SK-N-SH (cell line): Measurements from ENCODE around the gene CAND1. TPM values are rescaled to one million over a fixed set of nuclear protein-coding genes. Genes with fewer than 3 reads are reported as not detected.

ENCODE experiments used
- CTCF ChIA-PET: fragments of 300-600, 350-600 bp; formaldehyde crosslinking; extraction: SDS; loops from one replicate; lab custom pipeline; 2021; lab: Yijun Ruan, JAX
- POLR2A ChIA-PET: fragments of 350-600 bp; sonication (Branson Sonifier 250); formaldehyde crosslinking; extraction: SDS; loops from one replicate; lab custom pipeline; 2020; ENCODE audit warnings: antibody characterized with exemption, inconsistent platforms; lab: Yijun Ruan, JAX
- DNase-seq: peaks from one replicate; pipeline ENCODE4 v3.0.0; 2012
- H2AFZ ChIP-seq: fragments of 200-600 bp; sonication (generic); 2 replicates; pipeline ENCODE4 v1.8.1; 2016; ENCODE audit warnings: antibody characterized with exemption, mild to moderate bottlenecking, low read depth
- H3F3A ChIP-seq: fragments of 200-600 bp; sonication (generic); replicated peaks from 2 replicates; pipeline ENCODE3; 2016; ENCODE audit warnings: antibody characterized with exemption, mild to moderate bottlenecking; ENCODE audit not compliant: insufficient read depth
- H3K27ac ChIP-seq, 2 experiments: fragments of 200-500 bp in 1 of 2; fragments of 200-600 bp in 1 of 2; sonication (Bioruptor generic) in 1 of 2; sonication (generic), shearing (Covaris generic) in 1 of 2; 2 replicates each; pipeline versions ENCODE4 v1.5.1 to v1.6.1; 2014 to 2016; ENCODE audit warnings: low read depth in 2 of 2, inconsistent platforms in 1 of 2, low read length in 1 of 2, mild to moderate bottlenecking in 1 of 2, mixed read lengths in 1 of 2
- H3K27me3 ChIP-seq: fragments of 200-600 bp; sonication (generic), shearing (Covaris generic); 2 replicates; pipeline ENCODE4 v1.6.1; 2016; ENCODE audit warnings: mixed run types; ENCODE audit not compliant: insufficient read depth
- H3K36me3 ChIP-seq, 2 experiments: fragments of 200-500 bp in 1 of 2; fragments of 200-600 bp in 1 of 2; sonication (Bioruptor generic) in 1 of 2; sonication (generic) in 1 of 2; replicated peaks in 1 of 2; 2 replicates each; pipeline versions ENCODE3 to v1.5.1; 2014 to 2016; ENCODE audit warnings: low read length in 1 of 2, mild to moderate bottlenecking in 1 of 2; ENCODE audit not compliant: insufficient read depth in 2 of 2, control insufficient read depth in 1 of 2
- H3K4me1 ChIP-seq, 2 experiments: fragments of 200-500 bp in 1 of 2; fragments of 200-600 bp in 1 of 2; sonication (Bioruptor generic) in 1 of 2; sonication (generic), shearing (Covaris generic) in 1 of 2; 2 replicates each; pipeline versions ENCODE4 v1.5.1 to v1.6.1; 2014 to 2016; ENCODE audit warnings: low read depth in 1 of 2, low read length in 1 of 2, mixed run types in 1 of 2; ENCODE audit not compliant: insufficient read depth in 2 of 2, control insufficient read depth in 1 of 2
- H3K4me2 ChIP-seq: fragments of 200-600 bp; sonication (generic), shearing (Covaris generic); 2 replicates; pipeline ENCODE4 v1.6.1; 2017; ENCODE audit warnings: mixed run types
- H3K4me3 ChIP-seq, 2 experiments: fragments of 200-500 bp in 1 of 2; fragments of 200-600 bp in 1 of 2; sonication (Bioruptor generic) in 1 of 2; sonication (generic), shearing (Covaris generic) in 1 of 2; 2 replicates each; pipeline versions ENCODE4 v1.5.1 to v1.8.1; 2014 to 2016; ENCODE audit warnings: low read depth in 2 of 2, inconsistent platforms in 1 of 2, low read length in 1 of 2, mild to moderate bottlenecking in 1 of 2, mixed read lengths in 1 of 2, moderate library complexity in 1 of 2
- H3K79me2 ChIP-seq: fragments of 200-600 bp; sonication (generic); 2 replicates; pipeline ENCODE4 v1.8.1; 2017; ENCODE audit warnings: mild to moderate bottlenecking; ENCODE audit not compliant: insufficient read depth
- H3K9ac ChIP-seq: fragments of 200-600 bp; sonication (generic); 2 replicates; pipeline ENCODE4 v1.6.1; 2017; ENCODE audit warnings: mixed run types
- H3K9me2 ChIP-seq: fragments of 200-600 bp; sonication (generic); 2 replicates; pipeline ENCODE4 v1.6.1; 2017; ENCODE audit warnings: mixed run types
- H3K9me3 ChIP-seq: fragments of 200-600 bp; sonication (generic); 2 replicates; pipeline ENCODE4 v1.6.1; 2017; ENCODE audit warnings: mixed run types, mild to moderate bottlenecking, moderate library complexity
- H4K20me1 ChIP-seq: fragments of 200-600 bp; sonication (generic); 2 replicates; pipeline ENCODE4 v1.6.1; 2017; ENCODE audit warnings: mild to moderate bottlenecking, mixed run types; ENCODE audit not compliant: insufficient read depth
- CHD2 ChIP-seq: fragments of 150-350 bp; IDR thresholded peaks from 2 replicates; pipeline ENCODE4 v1.6.1; 2018; ENCODE audit warnings: low read length; ENCODE audit not compliant: partially characterized antibody
- ELF1 ChIP-seq: IDR thresholded peaks from 2 replicates; pipeline ENCODE4 v1.4.0; 2012
- GABPA ChIP-seq: IDR thresholded peaks from 2 replicates; pipeline ENCODE4 v1.4.0; 2012; ENCODE audit warnings: low read depth, mild to moderate bottlenecking
- JUND ChIP-seq: IDR thresholded peaks from 2 replicates; pipeline ENCODE4 v1.4.0; 2012
- NRF1 ChIP-seq: IDR thresholded peaks from 2 replicates; pipeline ENCODE4 v1.6.1; 2012; ENCODE audit warnings: low read depth, mild to moderate bottlenecking, low read length
- RAD21 ChIP-seq: IDR thresholded peaks from 2 replicates; pipeline ENCODE4 v1.6.1; 2012; ENCODE audit warnings: mild to moderate bottlenecking, low read length
- RXRA ChIP-seq: IDR thresholded peaks from 2 replicates; pipeline ENCODE4 v1.4.0; 2012; ENCODE audit warnings: low read depth, mild to moderate bottlenecking, borderline replicate concordance
- WGBS: methylation state at CpG from one replicate; pipeline ENCODE4 v1.1.6; 2017; ENCODE audit warnings: low lambda C conversion rate; 5-methylcytosine and 5-hydroxymethylcytosine counted together
- polyA plus RNA-seq, 3 experiments: library from polyadenylated mRNA; depleted of rRNA; stranded (reverse); fragments of >200 nt; gene quantifications; 2 replicates each; pipeline ENCODE4 v1.2.3, GENCODE V29; 2012
- TF ChIP-seq, protein P1 (sequence below): fragments of 200-600 bp; sonication (generic); IDR thresholded peaks from 2 replicates; pipeline ENCODE4 v1.6.1; 2017; ENCODE audit warnings: antibody characterized with exemption, mild to moderate bottlenecking, moderate library complexity
- TF ChIP-seq, protein P2 (sequence below): IDR thresholded peaks from 2 replicates; pipeline ENCODE4 v1.4.0; 2012; ENCODE audit warnings: low read depth, borderline replicate concordance
- TF ChIP-seq, protein P3 (sequence below): IDR thresholded peaks from 2 replicates; pipeline ENCODE4 v1.4.0; 2012; ENCODE audit warnings: low read depth
- TF ChIP-seq, protein P4 (sequence below): fragments of 150-350 bp; IDR thresholded peaks from 2 replicates; pipeline ENCODE4 v1.6.1; 2016; ENCODE audit warnings: mild to moderate bottlenecking, low read depth, low read length

Gene CAND1
- polyA plus RNA-seq, 1 of the 3 experiments (the other 2 are of a cell fraction), result 17.4 TPM

DNA sequence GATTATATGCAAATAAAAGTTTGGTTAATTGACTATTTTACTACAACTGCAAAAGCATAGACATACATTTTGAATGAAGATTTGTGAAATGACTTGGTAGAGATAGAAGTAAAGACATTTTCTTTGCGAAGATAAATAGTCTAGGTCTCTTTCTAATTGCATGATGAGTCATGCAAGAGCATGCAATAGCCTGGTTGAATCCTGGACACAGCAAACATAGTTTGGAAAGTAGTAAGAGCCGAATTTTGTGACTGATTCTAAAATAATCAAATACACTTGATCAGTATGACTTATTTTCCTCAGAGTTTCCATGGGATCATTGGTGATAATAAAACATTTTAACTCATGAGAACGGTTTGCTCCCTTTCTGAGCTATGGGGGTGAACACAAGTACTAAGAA is 27.7 kb upstream of the CAND1 start:
- no peak for TF ChIP-seq NRF1
- TF ChIP-seq GABPA, result no peak
- TF ChIP-seq, protein P1, sequence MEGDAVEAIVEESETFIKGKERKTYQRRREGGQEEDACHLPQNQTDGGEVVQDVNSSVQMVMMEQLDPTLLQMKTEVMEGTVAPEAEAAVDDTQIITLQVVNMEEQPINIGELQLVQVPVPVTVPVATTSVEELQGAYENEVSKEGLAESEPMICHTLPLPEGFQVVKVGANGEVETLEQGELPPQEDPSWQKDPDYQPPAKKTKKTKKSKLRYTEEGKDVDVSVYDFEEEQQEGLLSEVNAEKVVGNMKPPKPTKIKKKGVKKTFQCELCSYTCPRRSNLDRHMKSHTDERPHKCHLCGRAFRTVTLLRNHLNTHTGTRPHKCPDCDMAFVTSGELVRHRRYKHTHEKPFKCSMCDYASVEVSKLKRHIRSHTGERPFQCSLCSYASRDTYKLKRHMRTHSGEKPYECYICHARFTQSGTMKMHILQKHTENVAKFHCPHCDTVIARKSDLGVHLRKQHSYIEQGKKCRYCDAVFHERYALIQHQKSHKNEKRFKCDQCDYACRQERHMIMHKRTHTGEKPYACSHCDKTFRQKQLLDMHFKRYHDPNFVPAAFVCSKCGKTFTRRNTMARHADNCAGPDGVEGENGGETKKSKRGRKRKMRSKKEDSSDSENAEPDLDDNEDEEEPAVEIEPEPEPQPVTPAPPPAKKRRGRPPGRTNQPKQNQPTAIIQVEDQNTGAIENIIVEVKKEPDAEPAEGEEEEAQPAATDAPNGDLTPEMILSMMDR, result no peak
- Histone ChIP-seq H3K9me3 (no peaks in the 10 kb centered on the region), H3K27ac (no peak overlapping the region), H3K9ac (no peak overlapping the region), H3K79me2 (no peaks in the 10 kb centered on the region), H3K36me3 (no peaks in the 10 kb centered on the region), H3K27me3 (no peaks in the 10 kb centered on the region), H3F3A (no peaks in the 10 kb centered on the region), H2AFZ (no peak overlapping the region), H3K9me2 (no peaks in the 10 kb centered on the region), H4K20me1 (no peaks in the 10 kb centered on the region), H3K4me2 (no peak overlapping the region), H3K4me3 (no peak overlapping the region), H3K4me1 (no peaks in the 10 kb centered on the region)
- WGBS, result 23% methylated on average over 3 of the region's 3 CpGs
- ChIA-PET CTCF (no interaction called here), POLR2A (no interaction called here)
- no peak for DNase-seq

DNA sequence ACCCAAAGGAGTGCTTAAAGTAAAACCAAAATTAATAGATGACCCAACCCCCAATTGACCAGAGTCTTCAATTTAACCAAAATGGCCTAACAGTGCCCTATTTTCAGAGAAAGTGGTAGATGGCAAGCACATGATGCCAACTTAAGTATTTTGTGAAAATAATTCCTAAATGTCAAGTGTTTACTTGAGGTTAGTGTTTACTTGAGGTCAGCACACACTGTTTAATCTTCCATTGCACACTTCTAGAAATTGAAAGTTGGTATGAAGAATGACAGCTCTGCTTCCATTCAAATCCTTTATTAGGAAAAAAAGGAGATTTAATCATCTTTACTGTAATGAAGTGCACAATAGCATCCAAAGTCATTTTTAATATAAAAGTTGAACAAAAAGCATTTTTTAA is 25.9 kb upstream of the CAND1 start:
- H3K27ac ChIP-seq, result no peak overlapping the region
- no peak overlapping the region for H3K4me3 ChIP-seq
- H3K79me2 ChIP-seq, result no peaks in the 10 kb centered on the region
- DNase-seq, result no peak
- no peaks in the 10 kb centered on the region for H3K9me2 ChIP-seq
- H3K9ac ChIP-seq, result no peak overlapping the region
- no peak overlapping the region for H3K4me2 ChIP-seq
- H3F3A ChIP-seq, result no peaks in the 10 kb centered on the region
- TF ChIP-seq, protein P2, sequence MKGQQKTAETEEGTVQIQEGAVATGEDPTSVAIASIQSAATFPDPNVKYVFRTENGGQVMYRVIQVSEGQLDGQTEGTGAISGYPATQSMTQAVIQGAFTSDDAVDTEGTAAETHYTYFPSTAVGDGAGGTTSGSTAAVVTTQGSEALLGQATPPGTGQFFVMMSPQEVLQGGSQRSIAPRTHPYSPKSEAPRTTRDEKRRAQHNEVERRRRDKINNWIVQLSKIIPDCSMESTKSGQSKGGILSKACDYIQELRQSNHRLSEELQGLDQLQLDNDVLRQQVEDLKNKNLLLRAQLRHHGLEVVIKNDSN, result no peak
- no peak for TF ChIP-seq CHD2
- H4K20me1 ChIP-seq, result no peaks in the 10 kb centered on the region
- H3K9me3 ChIP-seq, result no peaks in the 10 kb centered on the region
- ChIA-PET POLR2A (no interaction called here), CTCF (no interaction called here)
- no peaks in the 10 kb centered on the region for H3K4me1 ChIP-seq
- no peak overlapping the region for H2AFZ ChIP-seq
- no peaks in the 10 kb centered on the region for H3K27me3 ChIP-seq
- H3K36me3 ChIP-seq, result no peaks in the 10 kb centered on the region

DNA sequence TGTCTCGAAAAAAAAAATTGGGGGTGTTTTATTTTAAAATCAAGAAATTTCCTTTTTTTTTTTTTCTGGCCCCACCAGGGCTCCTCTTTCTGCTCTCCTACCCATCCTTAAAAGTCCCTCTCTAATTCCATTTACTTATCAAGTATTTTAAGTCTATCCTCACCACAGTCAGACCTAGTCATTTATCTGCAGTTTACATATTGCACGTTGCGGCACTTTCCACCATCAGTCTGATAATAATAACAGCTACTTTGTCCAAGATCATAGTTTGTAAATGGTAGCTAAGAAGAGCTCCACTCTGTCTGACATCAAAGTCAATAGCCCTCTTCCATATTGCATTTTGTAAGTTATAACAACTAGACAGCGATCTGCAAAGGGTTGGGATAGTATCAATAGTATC is 23.6 kb upstream of the CAND1 start:
- no peaks in the 10 kb centered on the region for H3K4me1 ChIP-seq
- no peaks in the 10 kb centered on the region for H3K9me3 ChIP-seq
- H3K9me2 ChIP-seq, result no peaks in the 10 kb centered on the region
- no peaks in the 10 kb centered on the region for H3K79me2 ChIP-seq
- no peaks in the 10 kb centered on the region for H3K27me3 ChIP-seq
- H3K27ac ChIP-seq, result no peak overlapping the region
- H3K36me3 ChIP-seq, result no peaks in the 10 kb centered on the region
- ChIA-PET CTCF (no interaction called here), POLR2A (no interaction called here)
- H3K4me2 ChIP-seq, result no peak overlapping the region
- H2AFZ ChIP-seq, result no peak overlapping the region
- no peak for TF ChIP-seq ELF1
- TF ChIP-seq RXRA, result no peak
- no peak for TF ChIP-seq JUND
- TF ChIP-seq, protein P3, sequence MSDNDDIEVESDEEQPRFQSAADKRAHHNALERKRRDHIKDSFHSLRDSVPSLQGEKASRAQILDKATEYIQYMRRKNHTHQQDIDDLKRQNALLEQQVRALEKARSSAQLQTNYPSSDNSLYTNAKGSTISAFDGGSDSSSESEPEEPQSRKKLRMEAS, result no peak
- no peak for TF ChIP-seq RAD21
- TF ChIP-seq, protein P4, sequence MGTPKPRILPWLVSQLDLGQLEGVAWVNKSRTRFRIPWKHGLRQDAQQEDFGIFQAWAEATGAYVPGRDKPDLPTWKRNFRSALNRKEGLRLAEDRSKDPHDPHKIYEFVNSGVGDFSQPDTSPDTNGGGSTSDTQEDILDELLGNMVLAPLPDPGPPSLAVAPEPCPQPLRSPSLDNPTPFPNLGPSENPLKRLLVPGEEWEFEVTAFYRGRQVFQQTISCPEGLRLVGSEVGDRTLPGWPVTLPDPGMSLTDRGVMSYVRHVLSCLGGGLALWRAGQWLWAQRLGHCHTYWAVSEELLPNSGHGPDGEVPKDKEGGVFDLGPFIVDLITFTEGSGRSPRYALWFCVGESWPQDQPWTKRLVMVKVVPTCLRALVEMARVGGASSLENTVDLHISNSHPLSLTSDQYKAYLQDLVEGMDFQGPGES, result no peak
- TF ChIP-seq, all 33 proteins: peak for 0
- no peak for DNase-seq
- H3K4me3 ChIP-seq, result no peak overlapping the region
- H3F3A ChIP-seq, result no peaks in the 10 kb centered on the region
- 47% methylated on average over 4 of the region's 4 CpGs for WGBS
- no peaks in the 10 kb centered on the region for H4K20me1 ChIP-seq
- H3K9ac ChIP-seq, result no peak overlapping the region
